ENCODE measurements around the gene FAM240A.
"Not testable (repeated sequence)": the region's sequence is repeated elsewhere in the genome, so short reads cannot be mapped to it uniquely, and the experiment has no call there.

Gene FAM240A

DNA sequence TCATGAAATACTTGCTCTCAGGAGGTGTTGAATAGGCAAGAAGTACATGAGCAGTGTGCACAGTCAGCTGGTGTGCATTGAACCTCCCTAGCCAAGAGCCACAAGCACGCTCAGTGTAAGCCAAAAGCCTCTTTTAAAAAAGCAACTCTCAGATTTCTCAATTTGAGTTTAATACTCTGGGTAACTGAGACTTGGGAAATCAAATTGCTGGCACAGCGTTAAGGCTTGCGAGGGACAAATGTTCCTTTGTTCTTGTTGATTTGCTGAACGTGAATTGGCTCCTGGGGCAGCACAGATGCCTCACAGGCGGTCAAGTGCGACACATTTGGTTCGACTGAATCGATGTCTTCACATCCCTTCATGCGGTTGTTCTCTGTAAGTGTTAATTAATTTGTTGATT lies at the start of gene FAM240A:
FAM240A (plus strand) TSS at position 202 of the 400 bp plus-strand sequence; CDS start at position 361, 159 bp downstream.
- no peak for DNase-seq (ENCODE audit: low read depth in 2 of 2)

DNA sequence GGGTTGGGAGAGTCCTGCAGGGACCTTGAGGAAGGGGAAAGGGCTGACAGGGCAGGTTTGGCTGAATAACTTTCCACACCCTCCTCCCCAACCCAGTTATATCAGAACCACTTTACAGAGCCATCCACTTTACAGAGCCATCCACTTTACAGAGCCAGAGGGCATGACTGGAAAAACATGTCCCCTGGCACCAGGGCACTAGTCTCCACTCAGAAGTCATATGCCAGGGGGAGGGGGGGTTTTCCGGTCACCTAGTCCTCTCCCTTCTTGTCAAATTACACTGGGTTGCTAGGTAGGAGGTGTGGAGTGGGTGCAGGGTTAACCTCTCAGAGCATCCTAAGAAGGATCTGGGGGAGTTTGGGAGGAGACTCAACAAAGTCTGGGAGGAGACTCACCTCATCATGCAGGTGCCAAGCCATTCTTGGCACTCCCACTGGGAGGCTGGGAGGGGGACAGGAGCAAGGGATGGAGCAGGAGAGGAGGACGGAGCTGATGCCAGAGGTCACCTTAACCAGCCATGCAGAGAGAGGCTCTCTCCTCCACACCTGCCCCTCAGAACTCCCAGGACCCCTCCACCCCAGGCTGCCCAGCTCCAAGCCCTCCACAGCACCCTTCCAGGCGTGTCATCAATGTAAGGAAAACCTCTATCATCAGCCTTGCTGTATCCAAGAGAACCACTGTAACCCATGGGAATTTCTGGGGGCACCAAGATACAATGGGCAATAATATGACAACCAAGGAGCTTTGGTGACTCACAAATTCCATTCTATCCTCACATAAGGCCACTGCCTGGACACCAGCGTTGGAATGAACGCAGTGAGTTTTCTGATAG lies 47.9 kb upstream of the FAM240A start:
- no peak for DNase-seq (ENCODE audit: low read depth in 2 of 2)

DNA sequence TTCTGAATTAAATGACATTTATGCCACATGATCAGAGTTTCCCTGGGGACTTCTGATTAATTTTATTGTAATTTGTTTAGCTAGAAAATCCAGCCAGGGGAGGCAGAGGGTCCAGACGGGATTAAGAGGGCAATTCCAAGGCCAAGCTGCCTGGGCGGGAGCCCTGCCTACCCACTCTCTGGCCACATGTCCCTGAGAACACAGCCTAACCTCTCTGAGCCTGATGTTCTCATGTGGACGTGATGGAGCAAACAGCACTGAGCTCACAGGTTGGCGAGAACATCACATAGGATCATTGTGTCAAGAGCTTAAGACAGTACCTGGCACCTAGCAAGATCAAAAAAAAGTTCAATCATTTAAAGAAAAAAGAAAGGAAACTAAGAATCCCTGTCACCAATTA lies 47.2 kb upstream of the FAM240A start:
- no peak for DNase-seq (ENCODE audit: low read depth in 2 of 2)

DNA sequence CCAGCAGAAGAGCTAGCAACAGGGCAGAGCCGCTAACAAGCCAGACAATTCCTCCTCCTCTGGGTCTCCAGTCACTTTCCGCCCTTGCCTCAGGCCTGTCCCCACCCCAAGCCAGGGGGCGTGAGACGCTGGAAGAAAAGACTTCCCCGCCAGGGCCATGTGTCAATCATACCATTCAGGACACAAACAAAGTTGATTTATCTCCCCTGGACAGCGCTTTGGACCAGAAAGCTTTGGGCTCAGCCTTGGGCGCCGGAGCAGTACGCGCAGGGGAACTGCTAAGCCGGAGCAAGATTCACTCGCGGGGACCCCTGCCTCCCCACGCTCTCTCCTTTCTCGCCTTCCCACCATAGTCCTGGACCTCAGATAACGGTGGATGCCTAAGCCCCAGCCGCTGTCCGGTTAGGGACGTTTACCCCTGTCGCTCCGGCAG lies 46.7 kb upstream of the FAM240A start:
- DNase-seq (ENCODE audit: low read depth in 2 of 2): no peak

DNA sequence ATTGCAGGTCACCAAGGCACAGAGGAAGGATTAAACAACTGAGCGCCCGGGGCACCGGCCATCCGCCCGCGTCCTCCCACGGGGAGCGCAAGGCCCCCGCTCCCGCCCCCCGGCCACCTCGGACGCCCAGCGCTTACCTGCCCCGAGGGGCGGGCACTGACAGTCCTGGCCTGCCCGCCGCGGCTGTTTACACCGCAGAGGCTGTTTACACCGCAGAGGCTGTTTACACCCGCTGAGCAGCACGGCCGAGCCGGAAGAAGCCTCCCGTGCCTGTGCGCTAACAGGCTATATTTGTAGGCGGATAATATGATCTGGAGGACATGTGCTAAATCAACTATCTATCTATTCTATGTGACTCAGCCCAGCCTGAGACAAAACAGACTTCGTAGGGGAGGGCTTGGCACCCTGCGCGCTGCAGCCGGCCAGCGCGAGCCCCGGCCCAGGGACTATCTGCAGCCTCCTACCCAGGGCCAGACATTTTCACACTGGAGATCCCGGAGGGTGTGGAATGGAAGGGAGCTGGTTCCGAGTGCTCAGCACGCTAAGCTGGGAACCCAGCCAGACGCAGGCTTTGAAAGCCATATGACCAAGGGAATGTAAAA lies 46.2 kb upstream of the FAM240A start, which contains the start of gene LRRC2:
LRRC2 (minus strand) TSS at position 263 of the 602 bp plus-strand sequence. CDS start 14,711 bp downstream, outside the sequence.
- DNase-seq (ENCODE audit: low read depth in 2 of 2): no peak

DNA sequence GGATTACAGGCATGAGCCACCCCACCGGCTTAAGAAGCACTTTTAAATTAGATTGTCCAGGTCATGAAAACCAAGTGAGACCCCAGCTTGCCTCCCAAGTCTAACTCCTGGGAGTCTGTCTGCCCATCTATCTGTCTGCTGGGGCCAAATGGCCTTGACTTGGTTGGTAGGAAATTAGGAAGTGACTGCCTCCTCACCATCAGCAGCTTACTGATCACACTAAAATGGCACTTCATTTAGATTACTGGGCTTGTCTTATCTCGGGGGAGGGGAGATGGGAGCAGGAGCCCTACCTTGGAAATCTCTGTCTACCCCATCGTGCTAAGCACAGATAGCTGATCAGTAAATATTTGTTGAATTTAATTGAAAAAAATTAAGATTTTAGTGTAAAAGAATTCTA lies 40.6 kb upstream of the FAM240A start:
- DNase-seq (ENCODE audit: low read depth in 2 of 2): no peak

DNA sequence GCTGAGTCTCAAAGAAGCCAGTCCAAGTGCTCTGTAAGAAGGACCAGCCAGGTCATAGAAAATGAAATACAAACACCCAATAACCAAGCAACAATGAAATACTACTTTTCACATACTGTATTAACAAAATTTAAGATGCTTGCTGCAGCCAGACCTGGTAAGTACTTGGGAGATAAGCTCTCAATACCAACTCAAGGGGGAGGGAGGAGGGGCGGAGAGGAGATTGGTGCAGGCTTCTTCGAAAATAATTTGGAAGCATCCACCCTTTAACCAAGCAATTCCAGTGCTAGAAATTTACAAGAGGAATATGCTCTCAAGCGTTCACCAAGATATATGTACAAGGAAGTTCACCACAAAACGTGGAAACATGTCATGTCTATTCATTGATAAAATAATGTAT lies 38.6 kb upstream of the FAM240A start:
- DNase-seq (ENCODE audit: low read depth in 2 of 2): no peak

DNA sequence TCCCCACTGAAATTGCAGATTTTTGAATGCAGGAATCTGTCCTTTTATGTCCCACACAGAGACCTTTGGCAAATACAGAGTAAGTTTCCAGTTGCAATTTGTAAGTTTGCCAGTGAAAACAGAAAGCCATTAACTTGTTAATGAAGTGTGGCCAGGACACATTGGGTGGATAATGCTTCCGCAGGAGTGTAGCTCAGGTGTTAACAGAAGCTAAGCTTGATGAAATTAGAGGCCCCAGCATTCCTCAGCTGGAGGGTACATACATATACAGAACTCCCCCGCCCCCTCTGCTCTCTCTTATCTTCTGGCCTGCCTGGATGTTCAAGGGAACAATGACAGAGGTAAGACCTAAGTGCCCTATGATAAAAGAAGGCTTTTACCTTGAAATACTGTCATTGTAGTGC lies 38.1 kb upstream of the FAM240A start:
- DNase-seq (ENCODE audit: low read depth in 2 of 2): no peak

DNA sequence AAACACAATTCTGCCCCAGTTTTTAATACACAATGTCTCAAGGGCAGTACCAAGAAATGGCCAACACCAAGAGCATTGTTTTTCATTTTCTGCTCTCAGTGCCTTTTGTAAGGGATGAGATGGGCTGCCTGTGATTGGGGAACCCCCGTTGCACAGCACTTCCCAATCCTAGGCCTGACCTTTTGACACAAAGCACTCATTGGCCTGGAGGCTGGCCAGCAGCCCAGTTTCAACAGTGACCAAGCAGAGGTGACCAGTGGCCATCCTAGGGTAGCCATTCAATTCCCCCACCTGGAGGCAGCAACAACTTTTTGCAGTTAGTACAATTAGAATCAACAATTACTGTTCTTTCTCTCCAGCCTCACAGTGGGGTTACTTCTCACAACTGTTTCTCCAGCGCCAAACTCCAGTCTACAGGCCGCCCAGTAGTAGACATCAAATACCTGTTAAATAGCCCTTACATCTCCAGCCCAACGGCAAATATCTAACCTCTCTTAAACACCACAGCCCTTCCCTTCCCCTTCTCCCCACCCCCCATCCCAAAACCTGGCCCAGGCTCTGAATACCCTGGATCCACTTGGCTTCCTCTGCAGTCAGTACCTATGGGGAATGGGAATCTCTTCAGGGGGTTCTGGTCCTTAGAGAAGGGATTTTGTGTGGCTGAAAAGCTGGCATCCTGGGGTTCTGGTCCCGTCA lies 37.3 kb upstream of the FAM240A start:
- DNase-seq (ENCODE audit: low read depth in 2 of 2): no peak

DNA sequence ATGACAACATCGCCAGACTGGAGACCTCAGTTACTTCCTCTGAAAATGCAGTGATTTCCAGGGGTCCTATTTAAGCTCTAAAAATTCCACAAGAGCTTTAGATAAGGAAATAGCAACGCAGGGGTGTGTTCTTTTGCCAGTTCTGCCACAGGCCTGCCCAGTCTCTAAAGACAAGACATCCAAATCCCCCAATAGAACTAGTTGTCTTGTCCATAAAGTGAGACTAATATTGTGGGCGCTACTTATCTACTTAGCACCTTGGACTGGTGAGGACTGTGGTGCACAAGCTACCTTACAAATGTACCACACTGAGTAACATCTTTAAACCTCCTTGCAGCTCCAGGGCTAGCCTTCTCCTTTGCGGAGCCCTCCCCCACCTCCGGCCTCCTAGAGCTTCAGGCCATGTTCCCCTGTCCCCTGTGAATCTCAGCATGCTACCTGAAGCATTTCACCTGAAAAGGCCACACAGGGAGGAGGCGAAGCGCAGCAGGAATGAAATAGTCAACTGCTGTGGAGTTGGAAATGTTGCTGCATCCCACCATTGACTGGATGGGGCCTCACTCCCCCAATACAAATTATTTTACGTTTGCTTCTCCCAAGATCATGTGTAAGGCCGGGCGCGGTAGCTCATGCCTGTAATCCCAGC lies 36.6 kb upstream of the FAM240A start:
- no peak for DNase-seq (ENCODE audit: low read depth in 2 of 2)

DNA sequence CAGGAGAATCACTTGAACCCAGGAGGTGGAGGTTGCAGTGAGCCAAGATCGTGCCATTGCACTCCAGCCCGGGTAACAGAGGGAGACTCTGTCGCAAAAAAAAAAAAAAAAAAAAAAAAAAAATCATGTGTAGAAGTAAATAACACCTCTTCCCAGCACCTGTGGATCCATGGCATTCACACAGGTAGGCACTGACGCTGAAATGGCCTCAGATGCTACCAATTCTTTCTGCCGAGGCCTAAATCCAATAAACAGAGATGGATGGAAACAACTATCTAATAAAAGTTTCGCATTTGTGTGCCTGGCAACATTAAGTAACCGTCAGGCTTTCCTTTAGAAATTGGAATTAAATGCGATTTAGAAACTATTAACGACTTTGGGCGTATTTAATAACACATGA lies 35.9 kb upstream of the FAM240A start:
- DNase-seq (ENCODE audit: low read depth in 2 of 2): no peak

DNA sequence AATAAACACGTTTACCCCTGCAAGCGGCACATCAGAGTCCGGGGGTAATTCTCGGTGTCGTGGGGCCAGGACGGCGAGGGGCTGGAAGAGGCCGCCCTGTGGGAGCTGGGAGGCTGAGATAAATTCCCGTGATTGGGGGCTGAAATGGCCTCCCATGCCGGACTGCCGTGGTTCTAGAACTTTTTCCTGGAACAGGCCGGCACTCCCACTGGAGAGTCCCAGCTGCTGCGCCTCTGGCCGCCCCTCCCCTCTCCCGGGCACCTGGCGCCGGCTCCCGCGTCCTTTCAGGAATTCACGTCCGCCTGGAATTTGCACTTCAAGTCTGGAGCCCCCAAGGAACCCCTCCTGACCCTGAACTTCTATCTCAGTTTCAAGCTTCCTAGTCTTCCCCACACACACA lies 35.4 kb upstream of the FAM240A start:
- DNase-seq (ENCODE audit: low read depth in 2 of 2): no peak

DNA sequence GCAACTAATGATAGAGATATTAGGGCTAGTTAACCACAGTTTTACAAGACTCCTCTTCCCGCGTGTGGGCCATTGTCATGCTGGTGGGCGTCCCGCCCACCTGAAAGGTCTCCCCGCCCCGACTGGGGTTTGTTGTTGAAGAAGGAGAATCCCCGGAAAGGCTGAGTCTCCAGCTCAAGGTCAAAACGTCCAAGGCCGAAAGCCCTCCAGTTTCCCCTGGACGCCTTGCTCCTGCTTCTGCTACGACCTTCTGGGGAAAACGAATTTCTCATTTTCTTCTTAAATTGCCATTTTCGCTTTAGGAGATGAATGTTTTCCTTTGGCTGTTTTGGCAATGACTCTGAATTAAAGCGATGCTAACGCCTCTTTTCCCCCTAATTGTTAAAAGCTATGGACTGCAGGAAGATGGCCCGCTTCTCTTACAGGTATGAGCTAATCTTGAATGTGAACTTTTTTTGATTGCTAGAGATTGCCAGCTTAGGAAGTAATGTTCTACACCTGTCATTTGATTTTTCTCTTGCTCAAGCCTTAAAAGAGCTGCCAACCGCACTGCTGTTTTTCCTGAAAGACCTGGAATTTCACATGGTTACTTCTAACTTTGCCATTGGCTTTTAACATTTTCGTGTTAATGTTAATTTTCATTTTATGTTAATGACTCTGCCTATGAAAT lies 34.6 kb upstream of the FAM240A start:
- not testable (repeated sequence) for DNase-seq (ENCODE audit: low read depth in 2 of 2)

DNA sequence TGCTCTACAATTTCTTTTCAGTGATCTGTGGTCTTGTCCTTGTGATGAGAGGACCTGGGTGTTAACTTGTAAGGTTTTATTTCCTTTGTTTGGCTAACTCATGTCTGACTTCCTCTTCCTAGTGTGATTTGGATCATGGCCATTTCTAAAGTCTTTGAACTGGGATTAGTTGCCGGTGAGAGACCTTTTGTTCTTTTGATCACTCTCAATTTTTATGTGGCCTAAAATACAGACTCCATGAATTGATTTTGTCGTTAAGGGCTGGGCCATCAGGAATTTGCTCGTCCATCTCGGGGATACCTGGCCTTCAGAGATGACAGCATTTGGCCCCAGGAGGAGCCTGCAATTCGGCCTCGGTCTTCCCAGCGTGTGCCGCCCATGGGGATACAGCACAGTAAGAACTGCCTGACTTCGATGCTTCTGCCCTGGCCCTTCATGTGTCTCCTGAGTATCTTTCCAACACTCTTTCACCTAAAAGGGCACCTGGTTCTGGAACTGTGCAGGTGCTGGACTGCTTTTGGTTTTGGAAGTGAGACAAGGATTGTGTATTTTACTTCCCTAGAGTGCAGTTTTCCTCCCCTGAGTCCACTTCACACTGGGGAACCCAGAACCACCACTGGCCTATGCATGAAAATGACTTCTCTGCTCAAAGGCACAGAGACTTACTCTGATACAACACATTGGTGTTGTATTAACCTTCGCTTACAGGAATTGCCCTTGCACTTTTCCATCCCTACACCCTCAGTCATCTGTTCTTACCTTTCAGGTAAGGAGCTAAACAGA lies 33.2 kb upstream of the FAM240A start:
- DNase-seq (ENCODE audit: low read depth in 2 of 2): no peak

DNA sequence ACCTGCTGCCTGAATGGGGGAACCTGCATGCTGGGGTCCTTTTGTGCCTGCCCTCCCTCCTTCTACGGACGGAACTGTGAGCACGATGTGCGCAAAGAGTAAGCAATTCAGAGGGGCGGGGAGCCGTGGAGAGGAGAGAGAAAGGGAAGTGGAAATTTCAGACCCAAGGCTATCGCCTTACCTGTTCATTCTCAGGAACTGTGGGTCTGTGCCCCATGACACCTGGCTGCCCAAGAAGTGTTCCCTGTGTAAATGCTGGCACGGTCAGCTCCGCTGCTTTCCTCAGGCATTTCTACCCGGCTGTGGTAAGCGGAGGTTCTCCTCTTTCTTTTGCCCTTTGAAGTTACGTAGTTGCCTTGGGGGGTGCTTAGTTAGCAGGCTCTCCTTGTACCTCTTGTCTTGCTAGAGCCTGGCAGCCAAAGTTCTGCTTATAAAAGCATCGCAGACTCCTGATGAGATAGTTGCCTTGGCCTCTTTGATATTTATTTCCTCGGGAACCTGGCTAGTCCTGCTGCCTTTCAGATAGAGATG lies 32.5 kb upstream of the FAM240A start:
- DNase-seq (ENCODE audit: low read depth in 2 of 2): no peak

DNA sequence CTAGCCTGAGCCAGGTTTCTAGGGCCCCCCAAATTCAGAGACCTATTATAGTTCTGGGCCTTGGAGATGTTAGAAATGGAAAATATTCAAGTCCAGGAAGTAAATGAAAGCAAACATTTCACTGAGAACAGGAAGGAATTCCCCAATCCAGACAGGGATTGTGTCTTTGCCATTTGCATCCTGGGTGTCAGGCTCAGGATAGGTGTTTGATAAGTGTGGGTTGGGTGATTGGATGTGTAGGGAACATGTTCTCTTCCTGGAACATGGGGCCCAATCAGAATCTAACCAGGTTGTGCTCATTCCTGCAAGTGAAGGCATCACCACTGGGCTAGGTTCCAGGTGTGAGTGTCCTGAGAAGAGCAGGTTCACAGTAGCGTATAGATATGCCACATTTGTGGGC lies 31.6 kb upstream of the FAM240A start:
- DNase-seq (ENCODE audit: low read depth in 2 of 2): no peak

DNA sequence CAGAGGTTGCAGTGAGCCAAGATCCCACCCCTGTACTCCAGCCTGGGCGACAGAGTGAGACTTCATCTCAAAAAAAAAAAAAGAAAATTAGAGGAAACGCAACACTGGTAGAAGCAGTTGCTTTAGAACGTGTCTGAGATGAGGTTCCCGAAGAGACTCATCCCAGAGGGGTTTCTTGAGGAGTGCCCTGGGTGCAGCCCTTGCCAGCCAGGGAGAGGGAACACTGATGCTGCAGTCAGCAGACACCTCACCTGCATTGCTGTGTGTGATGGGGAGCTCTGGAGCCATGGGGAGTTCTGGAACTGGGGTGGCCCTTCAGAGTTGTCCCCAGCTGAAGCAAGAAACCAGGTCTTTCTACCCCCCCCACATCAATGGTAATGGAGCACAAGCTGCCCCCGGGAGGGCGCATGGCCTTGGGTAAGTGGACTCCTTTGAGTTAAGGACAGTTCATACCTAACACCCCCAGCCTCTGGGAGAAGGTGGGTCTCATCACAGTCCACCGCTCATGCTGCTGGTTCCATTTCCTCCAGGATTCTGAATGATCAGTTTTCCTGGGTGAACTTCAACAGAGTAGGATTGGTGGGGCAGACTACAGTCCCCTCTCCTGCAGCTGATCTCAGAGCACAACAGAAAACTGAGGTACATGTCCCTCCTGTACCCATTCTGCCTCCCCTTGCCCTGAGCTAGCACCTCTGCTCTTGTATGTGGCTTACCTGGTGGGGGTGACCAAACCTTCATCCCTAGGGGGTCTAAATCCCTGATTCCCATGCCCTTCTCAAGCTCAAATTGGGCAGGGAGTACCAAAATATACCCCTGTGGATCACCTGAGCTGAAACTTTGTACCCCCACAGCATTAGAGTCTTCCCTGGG lies 27.5 kb upstream of the FAM240A start:
- DNase-seq (ENCODE audit: low read depth in 2 of 2): no peak

DNA sequence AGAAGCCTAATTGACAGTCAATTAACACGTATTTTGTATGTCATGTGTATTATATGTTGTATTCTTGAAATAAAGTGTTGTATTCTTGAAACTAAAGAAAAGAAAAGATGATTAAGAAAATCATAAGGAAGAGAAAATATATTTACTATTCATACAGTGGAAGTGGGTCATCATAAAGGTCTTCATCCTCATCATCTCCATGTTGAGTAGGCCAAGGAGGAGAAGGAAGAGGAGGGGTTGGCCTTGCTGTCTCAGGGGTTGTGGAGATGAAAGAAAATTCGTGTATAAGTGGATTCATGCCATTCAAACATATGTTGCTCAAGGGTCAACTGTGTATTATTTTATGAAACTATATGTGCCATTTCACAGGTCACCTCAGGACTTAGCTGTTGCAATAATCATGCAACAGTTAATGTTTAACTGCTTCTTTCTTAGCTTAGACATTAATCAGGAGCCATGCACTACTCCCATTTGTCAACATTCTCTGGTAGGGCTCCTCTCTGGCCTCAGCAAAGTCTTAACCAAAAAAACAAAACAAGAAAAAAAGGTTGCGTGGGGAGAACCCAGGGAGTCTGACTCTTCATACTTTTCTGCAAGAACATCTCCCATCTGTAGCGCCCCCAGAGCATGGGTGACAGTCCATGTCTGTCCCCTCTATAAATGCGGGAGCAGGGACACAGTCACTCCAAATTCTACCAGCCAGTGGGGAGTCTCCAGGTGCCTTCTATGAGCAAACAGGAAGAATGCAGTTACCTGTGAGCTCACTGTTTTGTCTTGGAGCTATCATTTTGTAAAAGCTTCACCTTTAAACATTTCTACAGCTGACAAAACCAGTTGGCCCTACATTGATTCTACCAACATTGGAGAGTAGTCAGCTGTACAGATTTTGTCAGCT lies 26.3 kb upstream of the FAM240A start:
- DNase-seq (ENCODE audit: low read depth in 2 of 2): no peak
